ENCODE measurements around the gene HADH.

Gene HADH

DNA sequence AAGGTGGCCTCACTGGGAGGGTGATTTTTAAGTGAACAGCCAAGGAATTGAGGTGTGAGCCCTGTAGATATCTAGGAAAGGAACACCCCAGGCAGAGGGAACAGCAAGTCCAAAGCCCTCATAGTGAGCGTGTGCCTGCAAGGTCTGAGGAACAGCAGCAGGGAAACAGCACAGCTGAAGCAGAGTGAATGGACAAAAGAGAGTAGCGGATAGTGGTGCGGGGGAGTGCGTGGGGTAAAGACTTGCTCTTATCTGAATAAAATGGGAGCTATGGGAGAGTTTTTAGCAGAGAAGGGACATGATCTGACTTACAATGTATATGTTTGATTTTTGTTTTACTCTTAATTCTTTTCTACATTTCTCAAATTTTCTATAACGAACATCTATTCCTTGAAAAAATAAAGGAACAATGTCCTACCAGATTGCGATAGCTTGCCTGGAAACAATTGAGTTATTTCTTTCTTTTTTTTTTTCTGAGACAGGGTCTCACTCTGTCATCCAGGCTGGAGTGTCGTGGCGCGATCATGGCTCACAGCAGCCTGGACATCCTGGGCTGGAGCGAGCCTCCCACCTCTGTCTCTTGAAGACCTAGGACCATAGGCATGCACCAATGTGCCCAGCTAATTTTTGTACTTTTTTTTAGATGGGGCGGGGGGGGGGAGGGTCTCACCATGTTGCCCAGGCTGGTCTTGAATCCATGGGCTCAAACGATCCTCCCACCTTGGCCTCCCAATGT is 19.5 kb upstream of the HADH start:
- DNase-seq (ENCODE audit: low read depth), result no peak
- no peak overlapping the region for H3K4me3 ChIP-seq (ENCODE audit: low read length)
- TF ChIP-seq, protein P1, sequence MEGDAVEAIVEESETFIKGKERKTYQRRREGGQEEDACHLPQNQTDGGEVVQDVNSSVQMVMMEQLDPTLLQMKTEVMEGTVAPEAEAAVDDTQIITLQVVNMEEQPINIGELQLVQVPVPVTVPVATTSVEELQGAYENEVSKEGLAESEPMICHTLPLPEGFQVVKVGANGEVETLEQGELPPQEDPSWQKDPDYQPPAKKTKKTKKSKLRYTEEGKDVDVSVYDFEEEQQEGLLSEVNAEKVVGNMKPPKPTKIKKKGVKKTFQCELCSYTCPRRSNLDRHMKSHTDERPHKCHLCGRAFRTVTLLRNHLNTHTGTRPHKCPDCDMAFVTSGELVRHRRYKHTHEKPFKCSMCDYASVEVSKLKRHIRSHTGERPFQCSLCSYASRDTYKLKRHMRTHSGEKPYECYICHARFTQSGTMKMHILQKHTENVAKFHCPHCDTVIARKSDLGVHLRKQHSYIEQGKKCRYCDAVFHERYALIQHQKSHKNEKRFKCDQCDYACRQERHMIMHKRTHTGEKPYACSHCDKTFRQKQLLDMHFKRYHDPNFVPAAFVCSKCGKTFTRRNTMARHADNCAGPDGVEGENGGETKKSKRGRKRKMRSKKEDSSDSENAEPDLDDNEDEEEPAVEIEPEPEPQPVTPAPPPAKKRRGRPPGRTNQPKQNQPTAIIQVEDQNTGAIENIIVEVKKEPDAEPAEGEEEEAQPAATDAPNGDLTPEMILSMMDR (IDR thresholded peaks at IDR 0.05; ENCODE audit: insufficient read depth, low read depth, low read length, missing control alignments), result no peak

GRCh38 chr4:107972605-107973004 is 17.1 kb upstream of the HADH start:
- no peak for DNase-seq (ENCODE audit: low read depth)
- TF ChIP-seq, protein P1 (IDR thresholded peaks at IDR 0.05; ENCODE audit: insufficient read depth, low read depth, low read length, missing control alignments), result no peak
- no peak overlapping the region for H3K4me3 ChIP-seq (ENCODE audit: low read length)

DNA sequence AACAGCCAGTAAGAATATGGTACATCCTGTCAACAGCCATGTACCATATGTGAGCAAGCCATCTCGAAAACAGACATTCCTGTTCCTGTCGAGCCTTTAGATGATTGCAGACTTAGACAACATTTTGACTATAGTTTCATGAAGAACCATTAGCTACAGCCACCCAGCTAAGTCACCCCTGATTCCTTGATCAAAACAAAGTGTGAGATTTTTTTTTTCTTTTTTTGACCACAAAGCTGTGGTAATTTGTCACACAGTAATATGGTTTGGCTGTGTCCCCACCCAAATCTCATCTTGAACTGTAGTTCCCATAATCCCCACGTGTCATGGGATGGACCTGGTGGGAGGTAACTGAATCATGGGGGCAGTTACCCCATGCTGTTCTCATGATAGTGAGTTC is 15.2 kb upstream of the HADH start:
- no peak overlapping the region for H3K4me3 ChIP-seq (ENCODE audit: low read length)
- TF ChIP-seq, protein P1 (IDR thresholded peaks at IDR 0.05; ENCODE audit: insufficient read depth, low read depth, low read length, missing control alignments), result no peak
- DNase-seq (ENCODE audit: low read depth), result no peak

DNA sequence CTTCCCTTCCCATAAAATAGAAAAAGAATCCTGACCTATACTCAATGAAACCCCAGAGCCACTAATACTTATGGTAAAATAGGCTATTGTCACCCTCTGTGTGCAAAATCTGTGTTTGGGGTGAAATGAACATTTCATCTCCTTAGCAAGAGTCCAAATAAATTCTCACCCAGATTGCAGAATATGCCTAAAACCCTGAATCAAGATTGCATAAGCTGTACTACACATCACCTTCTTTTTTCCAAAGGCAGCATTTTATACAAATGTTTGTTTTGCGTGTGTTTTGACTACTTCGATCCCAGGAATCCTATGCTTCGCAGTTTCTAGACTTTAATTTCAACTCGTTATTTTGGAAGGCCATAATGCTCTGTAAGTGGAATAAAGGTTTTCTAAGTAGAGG is 12.2 kb upstream of the HADH start:
- TF ChIP-seq, protein P1 (IDR thresholded peaks at IDR 0.05; ENCODE audit: insufficient read depth, low read depth, low read length, missing control alignments), result no peak
- no peak for DNase-seq (ENCODE audit: low read depth)
- H3K4me3 ChIP-seq (ENCODE audit: low read length), result no peak overlapping the region

- TF ChIP-seq, protein P1 (IDR thresholded peaks at IDR 0.05; ENCODE audit: insufficient read depth, low read depth, low read length, missing control alignments), result no peak
- DNase-seq (ENCODE audit: low read depth), result no peak
- H3K4me3 ChIP-seq (ENCODE audit: low read length), result no peak overlapping the region
Observed at GRCh38 chr4:107977966-107978705, 11.6 kb upstream of the HADH start.

GRCh38 chr4:107978716-107979451 is 10.8 kb upstream of the HADH start:
- TF ChIP-seq, protein P1 (IDR thresholded peaks at IDR 0.05; ENCODE audit: insufficient read depth, low read depth, low read length, missing control alignments), result no peak
- DNase-seq (ENCODE audit: low read depth), result no peak
- H3K4me3 ChIP-seq (ENCODE audit: low read length), result no peak overlapping the region

Data from epithelial cell of esophagus (primary cell).